ENCODE data around the gene MACROD2. TPM values are rescaled to one million over a fixed set of nuclear protein-coding genes. Genes with fewer than 3 reads are reported as not detected.

The MACROD2 gene
- polyA plus RNA-seq, 6 donors from 2014 or later = 27.2 to 49.3 (median 36.4) TPM

- peak overlapping the region; percentile 13 to 92 (median 68) for H3K27ac Mint-ChIP-seq
- H3K27me3 Mint-ChIP-seq = no peaks in the 10 kb centered on the region
- H3K4me1 Mint-ChIP-seq = peaks cover 32 to 55% (median 45%) of the 10 kb centered on the region in 3 donors
- H3K36me3 Mint-ChIP-seq = no peaks in the 10 kb centered on the region
- H3K4me3 Mint-ChIP-seq = peak overlapping the region in 4 of 8 donors; percentile 31 to 80 (median 52)
- peaks cover 0 to 7% (median 0%) of the 10 kb centered on the region in 7 donors for H3K9me3 Mint-ChIP-seq
- DNase-seq (no peak), ATAC-seq (ENCODE audit: low read depth in 2 of 2) (peak; percentile 64 to 67)
These were observed 1862.0 kb downstream of the MACROD2 start for GRCh38 chr20:15857173-15857784.

- Mint-ChIP-seq H3K36me3 (no peaks in the 10 kb centered on the region), H3K27ac (peak overlapping the region in 2 of 6 donors; percentile 23 to 46), H3K4me1 (peaks cover 28 to 44% (median 37%) of the 10 kb centered on the region in 3 donors), H3K9me3 (peaks cover 0 to 7% (median 0%) of the 10 kb centered on the region in 7 donors), H3K27me3 (no peaks in the 10 kb centered on the region), H3K4me3 (peak overlapping the region in 7 of 8 donors; percentile 32 to 69 (median 47))
- peak; percentile 20 for DNase-seq
- ATAC-seq (ENCODE audit: low read depth in 2 of 2) = peak; percentile 69 to 77
These were observed 1863.7 kb downstream of the MACROD2 start for GRCh38 chr20:15859061-15859460.

- no peak overlapping the region for H3K4me3 Mint-ChIP-seq
- H3K36me3 Mint-ChIP-seq = no peaks in the 10 kb centered on the region
These were observed 1865.5 kb downstream of the MACROD2 start for GRCh38 chr20:15860850-15861249.

DNA sequence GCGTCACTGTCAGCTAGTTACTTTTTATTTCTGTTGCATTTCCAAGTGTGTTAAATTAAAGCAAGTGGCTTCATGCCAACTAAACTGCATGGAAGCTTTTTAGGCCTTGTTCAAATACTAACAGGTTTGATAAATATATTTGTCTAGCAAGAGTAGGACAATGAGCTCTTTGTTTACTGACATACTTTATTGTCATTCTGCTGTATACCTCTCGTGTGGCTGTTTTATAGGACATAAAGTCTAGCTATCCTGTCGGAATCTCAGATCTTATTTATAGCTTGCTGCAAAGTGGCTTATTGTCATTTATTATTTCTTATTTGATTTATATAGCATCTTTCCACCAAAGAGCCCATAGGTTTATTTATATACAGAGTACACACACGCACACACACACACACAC lies 1866.9 kb downstream of the MACROD2 start:
- Mint-ChIP-seq H3K36me3 (no peaks in the 10 kb centered on the region), H3K9me3 (peaks cover 0 to 8% (median 2%) of the 10 kb centered on the region in 7 donors), H3K4me3 (no peak overlapping the region), H3K27ac (no peak overlapping the region), H3K27me3 (no peaks in the 10 kb centered on the region), H3K4me1 (peaks cover 29 to 35% (median 32%) of the 10 kb centered on the region in 3 donors)
- DNase-seq (no peak), ATAC-seq (ENCODE audit: low read depth in 2 of 2) (no peak)

More at GRCh38 chr20:15860850-15861249, 1865.5 kb downstream of the MACROD2 start:
- ATAC-seq (ENCODE audit: low read depth in 2 of 2) (no peak), DNase-seq (no peak)
- Mint-ChIP-seq H3K4me1 (peaks cover 32 to 38% (median 38%) of the 10 kb centered on the region in 3 donors), H3K27ac (no peak overlapping the region), H3K27me3 (no peaks in the 10 kb centered on the region), H3K9me3 (peaks cover 0 to 10% (median under 1%) of the 10 kb centered on the region in 7 donors)

GRCh38 chr20:15863735-15864134 lies 1868.4 kb downstream of the MACROD2 start:
- H3K27ac Mint-ChIP-seq = no peak overlapping the region
- H3K4me1 Mint-ChIP-seq = peaks cover 17 to 23% (median 21%) of the 10 kb centered on the region in 3 donors
- H3K36me3 Mint-ChIP-seq = no peaks in the 10 kb centered on the region
- no peak for DNase-seq
- no peak for ATAC-seq (ENCODE audit: low read depth in 2 of 2)
- no peak overlapping the region for H3K4me3 Mint-ChIP-seq
- H3K9me3 Mint-ChIP-seq = peaks cover 0 to 7% (median 2%) of the 10 kb centered on the region in 7 donors
- H3K27me3 Mint-ChIP-seq = no peaks in the 10 kb centered on the region

- no peak for ATAC-seq (ENCODE audit: low read depth in 2 of 2)
- no peak for DNase-seq
- H3K36me3 Mint-ChIP-seq = no peaks in the 10 kb centered on the region
- H3K4me1 Mint-ChIP-seq = peaks cover 5 to 7% (median 6%) of the 10 kb centered on the region in 3 donors
- H3K27me3 Mint-ChIP-seq = no peaks in the 10 kb centered on the region
- no peak overlapping the region for H3K4me3 Mint-ChIP-seq
- H3K27ac Mint-ChIP-seq = peak overlapping the region in 2 of 6 donors; percentile 57 to 93
- H3K9me3 Mint-ChIP-seq = peaks cover 0 to 4% (median 0%) of the 10 kb centered on the region in 7 donors
These were observed 1870.2 kb downstream of the MACROD2 start for GRCh38 chr20:15865553-15865952.

- no peak for DNase-seq
- no peak overlapping the region for H3K27ac Mint-ChIP-seq
- no peaks in the 10 kb centered on the region for H3K27me3 Mint-ChIP-seq
- no peak for ATAC-seq (ENCODE audit: low read depth in 2 of 2)
- H3K9me3 Mint-ChIP-seq = peaks cover 0 to 4% (median 0%) of the 10 kb centered on the region in 7 donors
- H3K36me3 Mint-ChIP-seq = no peaks in the 10 kb centered on the region
- H3K4me1 Mint-ChIP-seq = peaks cover 5 to 7% (median 6%) of the 10 kb centered on the region in 3 donors
- H3K4me3 Mint-ChIP-seq = no peak overlapping the region
These were observed 1871.8 kb downstream of the MACROD2 start for GRCh38 chr20:15866916-15867730.

DNA sequence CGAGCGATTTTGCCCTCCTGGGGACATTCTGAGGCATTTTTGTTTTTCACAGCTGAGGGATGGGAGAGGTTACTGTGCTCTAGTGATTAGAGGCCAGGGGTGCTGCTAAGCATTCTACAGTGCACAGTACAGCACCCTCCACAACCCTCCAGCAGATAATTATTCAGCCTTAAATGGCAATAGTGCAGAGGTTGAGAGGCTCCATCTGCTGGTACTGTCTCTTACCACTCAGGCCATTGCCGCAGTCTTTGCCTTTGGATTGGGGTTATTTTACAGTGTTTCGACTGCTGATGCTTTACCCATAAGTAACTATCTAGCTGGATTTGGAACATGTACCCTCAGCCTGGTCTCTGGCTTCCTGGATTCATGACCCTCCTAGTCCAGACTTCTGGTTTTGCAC lies 1872.6 kb downstream of the MACROD2 start:
- no peak for ATAC-seq (ENCODE audit: low read depth in 2 of 2)
- no peak overlapping the region for H3K27ac Mint-ChIP-seq
- peaks cover 0 to 4% (median 0%) of the 10 kb centered on the region in 7 donors for H3K9me3 Mint-ChIP-seq
- no peaks in the 10 kb centered on the region for H3K27me3 Mint-ChIP-seq
- H3K36me3 Mint-ChIP-seq = no peaks in the 10 kb centered on the region
- no peak overlapping the region for H3K4me3 Mint-ChIP-seq
- no peak for DNase-seq
- peaks cover 5 to 7% (median 6%) of the 10 kb centered on the region in 3 donors for H3K4me1 Mint-ChIP-seq

GRCh38 chr20:15875446-15875845 lies 1880.1 kb downstream of the MACROD2 start:
- ATAC-seq (ENCODE audit: low read depth in 2 of 2) (peak; percentile 98 to 99), DNase-seq (peak; percentile 50)
- H3K4me3 Mint-ChIP-seq = peak overlapping the region in 5 of 8 donors; percentile 38 to 76 (median 47)
- peaks cover 0 to 10% of the 10 kb centered on the region in 2 donors for H3K36me3 Mint-ChIP-seq
- peaks cover 26 to 35% (median 33%) of the 10 kb centered on the region in 3 donors for H3K4me1 Mint-ChIP-seq
- H3K9me3 Mint-ChIP-seq = peaks cover 0 to 11% (median 5%) of the 10 kb centered on the region in 7 donors
- H3K27me3 Mint-ChIP-seq = peaks cover 0 to 5% (median 0%) of the 10 kb centered on the region in 3 donors
- H3K27ac Mint-ChIP-seq = peak overlapping the region; percentile 2 to 97 (median 81)

- peaks cover 5 to 24% (median 13%) of the 10 kb centered on the region in 7 donors for H3K9me3 Mint-ChIP-seq
- DNase-seq (no peak), ATAC-seq (ENCODE audit: low read depth in 2 of 2) (no peak)
- H3K27ac Mint-ChIP-seq = no peak overlapping the region
- H3K36me3 Mint-ChIP-seq = peaks cover 8 to 14% of the 10 kb centered on the region in 2 donors
- H3K4me1 Mint-ChIP-seq = peaks cover 6 to 10% (median 10%) of the 10 kb centered on the region in 3 donors
- no peaks in the 10 kb centered on the region for H3K27me3 Mint-ChIP-seq
- no peak overlapping the region for H3K4me3 Mint-ChIP-seq
These were observed 1887.2 kb downstream of the MACROD2 start for GRCh38 chr20:15882553-15882952.

- ATAC-seq (ENCODE audit: low read depth in 2 of 2) (no peak), DNase-seq (no peak)
- peaks cover 10 to 26% (median 15%) of the 10 kb centered on the region in 7 donors for H3K9me3 Mint-ChIP-seq
- H3K36me3 Mint-ChIP-seq = peaks cover 17 to 29% of the 10 kb centered on the region in 2 donors
- H3K27me3 Mint-ChIP-seq = no peaks in the 10 kb centered on the region
- H3K4me3 Mint-ChIP-seq = no peak overlapping the region
- H3K27ac Mint-ChIP-seq = peak overlapping the region in 1 of 6 donors; percentile 57
- H3K4me1 Mint-ChIP-seq = peaks cover 7 to 24% (median 12%) of the 10 kb centered on the region in 3 donors
These were observed 1890.9 kb downstream of the MACROD2 start for GRCh38 chr20:15886250-15886649.

DNA sequence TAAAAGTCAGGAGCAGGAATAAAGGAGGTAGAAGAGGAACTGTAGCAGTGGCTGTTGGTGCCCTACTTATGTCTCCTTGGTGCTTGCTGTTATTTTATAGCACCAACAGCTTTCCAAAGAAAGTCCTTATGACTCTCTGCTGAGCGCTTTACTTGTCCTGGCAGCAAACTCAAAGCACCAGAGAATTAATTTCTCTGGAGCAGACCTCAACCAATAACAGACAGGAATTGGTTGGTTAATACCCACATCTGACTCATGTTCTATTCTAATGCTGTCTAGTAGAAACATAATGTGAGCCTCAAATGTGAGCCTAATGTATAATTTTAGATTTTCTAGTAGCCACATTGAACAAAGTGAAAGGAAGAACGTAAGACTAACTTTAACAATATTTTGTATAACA lies 1892.1 kb downstream of the MACROD2 start:
- H3K27me3 Mint-ChIP-seq = no peaks in the 10 kb centered on the region
- H3K27ac Mint-ChIP-seq = peak overlapping the region in 1 of 6 donors; percentile 25
- H3K9me3 Mint-ChIP-seq = peaks cover 10 to 26% (median 15%) of the 10 kb centered on the region in 7 donors
- DNase-seq = no peak
- no peak overlapping the region for H3K4me3 Mint-ChIP-seq
- peaks cover 20 to 34% of the 10 kb centered on the region in 2 donors for H3K36me3 Mint-ChIP-seq
- ATAC-seq (ENCODE audit: low read depth in 2 of 2) = no peak
- peaks cover 10 to 29% (median 19%) of the 10 kb centered on the region in 3 donors for H3K4me1 Mint-ChIP-seq

DNA sequence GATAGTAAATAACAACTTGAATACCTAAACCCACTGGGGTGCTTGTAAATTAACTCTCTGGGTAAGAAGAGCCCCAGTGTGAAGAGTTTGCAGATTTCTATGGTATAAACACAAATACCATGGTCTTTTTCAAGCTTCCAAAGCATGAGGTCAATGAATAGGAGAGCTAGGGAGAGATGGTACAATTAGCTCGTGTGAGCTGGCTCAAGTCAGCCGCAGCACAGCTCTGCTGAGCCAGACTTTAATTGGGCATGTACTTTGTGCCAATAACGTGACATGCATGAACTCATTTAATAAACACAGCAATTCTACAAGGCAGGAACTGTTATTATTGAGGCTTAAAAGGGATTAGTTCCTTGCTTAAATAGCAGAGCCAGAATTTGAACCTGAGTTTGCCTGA lies 1893.7 kb downstream of the MACROD2 start:
- Mint-ChIP-seq H3K36me3 (peaks cover 26 to 43% of the 10 kb centered on the region in 2 donors), H3K4me1 (peaks cover 15 to 29% (median 26%) of the 10 kb centered on the region in 3 donors), H3K27ac (no peak overlapping the region), H3K27me3 (no peaks in the 10 kb centered on the region), H3K9me3 (peaks cover 9 to 26% (median 15%) of the 10 kb centered on the region in 7 donors), H3K4me3 (peak overlapping the region in 1 of 8 donors; percentile 41)
- ATAC-seq (ENCODE audit: low read depth in 2 of 2) = no peak
- DNase-seq = no peak
